Medulla oblongata (tissue), 1 donor: ENCODE results near the gene ST3GAL5.
"Not testable (repeated sequence)": the region's sequence is repeated elsewhere in the genome, so short reads cannot be mapped to it uniquely, and the experiment has no call there.

Experiments used
- DNase-seq: peaks from one replicate; pipeline ENCODE4 v3.0.0-alpha.2; 2015; ENCODE audit errors: extremely low spot score

The ST3GAL5 gene

GRCh38 chr2:85888684-85889626, at the start of gene ST3GAL5:
ST3GAL5 (minus strand) TSS chr2:85888990; CDS start chr2:85888905, 85 bp downstream.
- DNase-seq: peak; percentile 96

GRCh38 chr2:85938456-85938855, 49.7 kb upstream of the ST3GAL5 start:
- no peak for DNase-seq

- no peak for DNase-seq
Measured at GRCh38 chr2:85937069-85937439, 48.3 kb upstream of the ST3GAL5 start.

- DNase-seq: no peak
Measured at GRCh38 chr2:85936421-85937068, 47.8 kb upstream of the ST3GAL5 start.

GRCh38 chr2:85935746-85936208, 47.0 kb upstream of the ST3GAL5 start:
- no peak for DNase-seq

GRCh38 chr2:85935170-85935745, 46.5 kb upstream of the ST3GAL5 start:
- DNase-seq: no peak

GRCh38 chr2:85933753-85934594, 45.2 kb upstream of the ST3GAL5 start:
- DNase-seq: no peak

- not testable (repeated sequence) for DNase-seq
Measured at GRCh38 chr2:85931151-85931550, 42.4 kb upstream of the ST3GAL5 start.

- DNase-seq: no peak
Measured at GRCh38 chr2:85930129-85931124, 41.6 kb upstream of the ST3GAL5 start.

GRCh38 chr2:85929096-85930050, 40.6 kb upstream of the ST3GAL5 start:
- no peak for DNase-seq

- DNase-seq: no peak
Measured at GRCh38 chr2:85926931-85927661, 38.3 kb upstream of the ST3GAL5 start.

GRCh38 chr2:85926526-85926925, 37.7 kb upstream of the ST3GAL5 start:
- DNase-seq: no peak

GRCh38 chr2:85925216-85925671, 36.5 kb upstream of the ST3GAL5 start:
- peak; percentile 90 for DNase-seq

GRCh38 chr2:85924522-85924921, 35.7 kb upstream of the ST3GAL5 start:
- peak; percentile 89 for DNase-seq

GRCh38 chr2:85922199-85922598, 33.4 kb upstream of the ST3GAL5 start:
- DNase-seq: no peak

GRCh38 chr2:85921659-85922058, 32.9 kb upstream of the ST3GAL5 start:
- DNase-seq: no peak

- DNase-seq: no peak
Measured at GRCh38 chr2:85920810-85921545, 32.2 kb upstream of the ST3GAL5 start.
